ENCODE results near the gene WDR37.

DNA sequence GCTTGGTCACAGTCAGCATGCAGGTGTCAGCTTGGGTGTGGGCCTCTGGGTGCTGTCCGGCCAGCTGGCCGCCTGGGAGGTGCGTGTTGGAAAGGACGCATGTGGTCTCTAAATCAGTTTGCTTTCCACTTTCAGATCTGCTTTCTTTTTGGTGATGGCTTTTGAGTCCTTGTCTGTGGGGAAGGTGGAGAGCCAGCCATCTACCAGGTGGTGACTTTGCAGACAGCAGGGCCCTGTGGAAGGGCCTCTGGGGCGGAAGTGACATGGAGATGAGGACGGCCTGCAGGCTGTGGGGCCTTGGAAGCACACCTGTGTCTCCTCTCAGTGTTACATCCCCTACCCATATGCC is 59.4 kb downstream of the WDR37 start:
- TF ChIP-seq, protein P1, sequence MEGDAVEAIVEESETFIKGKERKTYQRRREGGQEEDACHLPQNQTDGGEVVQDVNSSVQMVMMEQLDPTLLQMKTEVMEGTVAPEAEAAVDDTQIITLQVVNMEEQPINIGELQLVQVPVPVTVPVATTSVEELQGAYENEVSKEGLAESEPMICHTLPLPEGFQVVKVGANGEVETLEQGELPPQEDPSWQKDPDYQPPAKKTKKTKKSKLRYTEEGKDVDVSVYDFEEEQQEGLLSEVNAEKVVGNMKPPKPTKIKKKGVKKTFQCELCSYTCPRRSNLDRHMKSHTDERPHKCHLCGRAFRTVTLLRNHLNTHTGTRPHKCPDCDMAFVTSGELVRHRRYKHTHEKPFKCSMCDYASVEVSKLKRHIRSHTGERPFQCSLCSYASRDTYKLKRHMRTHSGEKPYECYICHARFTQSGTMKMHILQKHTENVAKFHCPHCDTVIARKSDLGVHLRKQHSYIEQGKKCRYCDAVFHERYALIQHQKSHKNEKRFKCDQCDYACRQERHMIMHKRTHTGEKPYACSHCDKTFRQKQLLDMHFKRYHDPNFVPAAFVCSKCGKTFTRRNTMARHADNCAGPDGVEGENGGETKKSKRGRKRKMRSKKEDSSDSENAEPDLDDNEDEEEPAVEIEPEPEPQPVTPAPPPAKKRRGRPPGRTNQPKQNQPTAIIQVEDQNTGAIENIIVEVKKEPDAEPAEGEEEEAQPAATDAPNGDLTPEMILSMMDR (IDR thresholded peaks at IDR 0.05), result no peak
- no peak for TF ChIP-seq POLR2AphosphoS5 (IDR thresholded peaks at IDR 0.05)

All from prostate gland (tissue), 2 donors.